IMR-90 (cell line): Measurements from ENCODE around the gene MAN2A2. TPM values are rescaled to one million over a fixed set of nuclear protein-coding genes. Genes with fewer than 3 reads are reported as not detected.

Experiments used
- ATAC-seq: fragments of 200-7000 bp; cut with Tn5 transposase; 2 replicates; pipeline ENCODE4 v1.9.1; 2020; ENCODE audit warnings: low read depth, mild to moderate bottlenecking, moderate library complexity
- BruUV-seq: library from RNA; stranded (reverse); fragments of 400-500 nt; replicated peaks from 2 replicates; lab custom pipeline; 2021; lab: Mats Ljungman, UMichigan
- CTCF ChIA-PET: fragments of 300-600 bp; formaldehyde crosslinking; extraction: SDS; loops from one replicate; lab custom pipeline; 2021; ENCODE audit warnings: antibody characterized with exemption; lab: Yijun Ruan, JAX
- POLR2A ChIA-PET: fragments of 300-600 bp; sonication (Branson Sonifier 250); formaldehyde crosslinking; loops from one replicate; lab custom pipeline; 2022; ENCODE audit warnings: antibody characterized with exemption; ENCODE audit not compliant: unreplicated experiment; lab: Charles Lee
- DNase-seq: peaks from one replicate; pipeline ENCODE4 v3.0.0; 2013
- H2AFZ ChIP-seq: replicated peaks from 2 replicates; pipeline ENCODE3; 2013; ENCODE audit warnings: low read length, mild to moderate bottlenecking; ENCODE audit not compliant: poor library complexity
- H2AK5ac ChIP-seq: 2 replicates; pipeline ENCODE4 v1.6.1; 2013; ENCODE audit warnings: low read depth, low read length, inconsistent platforms
- H2AK9ac ChIP-seq: replicated peaks from 2 replicates; pipeline ENCODE3; 2013; ENCODE audit warnings: mild to moderate bottlenecking, low read depth, low read length, moderate library complexity; ENCODE audit not compliant: poor library complexity
- H2BK120ac ChIP-seq: 2 replicates; pipeline ENCODE4 v1.6.1; 2013; ENCODE audit warnings: low read depth, low read length, inconsistent platforms
- H2BK15ac ChIP-seq: 3 replicates; pipeline ENCODE4 v1.6.1; 2013; ENCODE audit warnings: low read depth, low read length, inconsistent platforms
- H2BK20ac ChIP-seq: 2 replicates; pipeline ENCODE4 v1.6.1; 2013; ENCODE audit warnings: low read depth, mild to moderate bottlenecking, inconsistent platforms, low read length, moderate library complexity
- H2BK5ac ChIP-seq: 2 replicates; pipeline ENCODE4 v1.6.1; 2013; ENCODE audit warnings: mild to moderate bottlenecking, low read depth, low read length, inconsistent platforms; ENCODE audit not compliant: poor library complexity, severe bottlenecking
- H3K14ac ChIP-seq: replicated peaks from 2 replicates; pipeline ENCODE4 v1.6.1; 2013; ENCODE audit warnings: low read depth, low read length, inconsistent platforms
- H3K18ac ChIP-seq: 2 replicates; pipeline ENCODE4 v1.6.1; 2013; ENCODE audit warnings: low read depth, low read length, control low read depth
- H3K23ac ChIP-seq: 2 replicates; pipeline ENCODE4 v1.6.1; 2013; ENCODE audit warnings: low read depth, low read length, inconsistent platforms
- H3K27ac ChIP-seq: 2 replicates; pipeline ENCODE4 v1.5.1; 2013; ENCODE audit warnings: mild to moderate bottlenecking, control low read depth, low read length; ENCODE audit not compliant: insufficient read depth
- H3K27me3 ChIP-seq: 2 replicates; pipeline ENCODE4 v1.6.1; 2013; ENCODE audit warnings: low read length; ENCODE audit not compliant: control insufficient read depth, insufficient read depth
- H3K36me3 ChIP-seq: 2 replicates; pipeline ENCODE4 v1.6.1; 2013; ENCODE audit warnings: low read length, mixed read lengths; ENCODE audit not compliant: control insufficient read depth, insufficient read depth
- H3K4ac ChIP-seq: 2 replicates; pipeline ENCODE4 v1.6.1; 2013; ENCODE audit warnings: low read depth, low read length, inconsistent platforms
- H3K4me1 ChIP-seq: 2 replicates; pipeline ENCODE4 v1.6.1; 2013; ENCODE audit warnings: low read length, mixed read lengths; ENCODE audit not compliant: control insufficient read depth, insufficient read depth
- H3K4me2 ChIP-seq: 2 replicates; pipeline ENCODE4 v1.6.1; 2013; ENCODE audit warnings: low read depth, mild to moderate bottlenecking, control low read depth, low read length, moderate library complexity
- H3K4me3 ChIP-seq: 2 replicates; pipeline ENCODE4 v1.5.1; 2013; ENCODE audit warnings: low read depth, mild to moderate bottlenecking, control low read depth, low read length, moderate library complexity; ENCODE audit not compliant: insufficient read depth
- H3K56ac ChIP-seq: 2 replicates; pipeline ENCODE4 v1.6.1; 2013; ENCODE audit warnings: low read length, inconsistent platforms; ENCODE audit not compliant: insufficient read depth; ENCODE audit errors: extremely low read depth
- H3K79me1 ChIP-seq, 2 experiments: 2 replicates each; pipeline ENCODE4 v1.6.1; 2013; ENCODE audit warnings: low read length in 2 of 2, inconsistent platforms in 1 of 2, low read depth in 1 of 2
- H3K9ac ChIP-seq: 2 replicates; pipeline ENCODE4 v1.6.1; 2013; ENCODE audit warnings: low read depth, low read length, control low read depth
- H3K9me1 ChIP-seq: 2 replicates; pipeline ENCODE4 v1.6.1; 2013; ENCODE audit warnings: low read length, inconsistent platforms; ENCODE audit not compliant: insufficient read depth
- H3K9me3 ChIP-seq: 2 replicates; pipeline ENCODE4 v1.6.1; 2013; ENCODE audit warnings: low read length; ENCODE audit not compliant: control insufficient read depth, insufficient read depth
- H4K20me1 ChIP-seq: 2 replicates; pipeline ENCODE4 v1.6.1; 2013; ENCODE audit warnings: low read length, inconsistent platforms; ENCODE audit not compliant: insufficient read depth
- H4K5ac ChIP-seq: 2 replicates; pipeline ENCODE4 v1.6.1; 2013; ENCODE audit warnings: mild to moderate bottlenecking, low read depth, low read length, control low read depth
- H4K8ac ChIP-seq, 2 experiments: 2 replicates each; pipeline ENCODE4 v1.6.1; 2013; ENCODE audit warnings: low read depth in 2 of 2, low read length in 2 of 2, control low read depth in 1 of 2, inconsistent platforms in 1 of 2
- H4K91ac ChIP-seq: 2 replicates; pipeline ENCODE4 v1.6.1; 2013; ENCODE audit warnings: low read depth, low read length, inconsistent platforms; ENCODE audit not compliant: insufficient read depth
- BHLHE40 ChIP-seq: fragments of 150-350 bp; IDR thresholded peaks from 2 replicates; pipeline ENCODE4 v1.6.1; 2016; ENCODE audit warnings: mild to moderate bottlenecking, low read depth, low read length
- CEBPB ChIP-seq: IDR thresholded peaks from 2 replicates; pipeline ENCODE4 v1.6.1; 2012; ENCODE audit warnings: low read depth, low read length, improper control_type of control experiment
- ELK1 ChIP-seq: fragments of 150-350 bp; IDR thresholded peaks from 2 replicates; pipeline ENCODE4 v1.6.1; 2016; ENCODE audit warnings: low read depth, mild to moderate bottlenecking, low read length, moderate library complexity, borderline replicate concordance
- FOS ChIP-seq: fragments of 150-350 bp; IDR thresholded peaks from 2 replicates; pipeline ENCODE4 v1.6.1; 2016; ENCODE audit warnings: low read depth, low read length
- MAZ ChIP-seq: IDR thresholded peaks from 2 replicates; pipeline ENCODE4 v1.6.1; 2012; ENCODE audit warnings: low read depth, mild to moderate bottlenecking, low read length, improper control_type of control experiment, moderate library complexity, borderline replicate concordance
- MXI1 ChIP-seq: IDR thresholded peaks from 2 replicates; pipeline ENCODE4 v1.6.1; 2012; ENCODE audit warnings: low read depth, mild to moderate bottlenecking, low read length, moderate library complexity, borderline replicate concordance
- RAD21 ChIP-seq: IDR thresholded peaks from 2 replicates; pipeline ENCODE4 v1.6.1; 2012; ENCODE audit warnings: low read length, improper control_type of control experiment
- RFX5 ChIP-seq: IDR thresholded peaks from 2 replicates; pipeline ENCODE4 v1.8.0; 2012; ENCODE audit warnings: low read depth, mild to moderate bottlenecking, low read length, moderate library complexity
- SMC3 ChIP-seq: fragments of 150-350 bp; IDR thresholded peaks from 2 replicates; pipeline ENCODE4 v1.6.1; 2016; ENCODE audit warnings: low read depth, mild to moderate bottlenecking, antibody characterized with exemption, low read length, moderate library complexity
- WGBS, 2 experiments: methylation state at CpG; one replicate each; pipeline versions ENCODE4 v1.1.5 to v1.1.7; 2013; ENCODE audit warnings: missing lambda C conversion rate in 2 of 2; ENCODE audit not compliant: insufficient read length in 1 of 2; ENCODE audit errors: extremely low coverage in 2 of 2; 5-methylcytosine and 5-hydroxymethylcytosine counted together
- dilution Hi-C: fragments of 300-500 bp; cut with HindIII; formaldehyde crosslinking; loops from one replicate; pipeline ENCODE4 v1.14.3; 2018; ENCODE audit warnings: low sequenced_read_pairs; ENCODE audit not compliant: unreplicated experiment
- in situ Hi-C: fragments of 300-500 bp; cut with MboI; formaldehyde crosslinking; loops from 3 replicates; pipeline ENCODE4 v1.14.3; 2019; ENCODE audit warnings: low sequenced_read_pairs, inconsistent platforms, mixed read lengths
- intact Hi-C: fragments of 100-400 bp; cut with micrococcal nuclease; formaldehyde crosslinking; loops from 2 replicates; pipeline ENCODE4 v1.10.0; 2022
- polyA plus RNA-seq, 3 experiments: library from polyadenylated mRNA; depleted of rRNA; stranded (reverse); fragments of >200 nt; gene quantifications; 2 replicates each; pipeline ENCODE4 v1.2.3, GENCODE V29; 2012; ENCODE audit warnings: low replicate concordance in 1 of 3
- total RNA-seq: library from RNA; depleted of rRNA; stranded (reverse); fragments of >200 nt; gene quantifications from 2 replicates; pipeline ENCODE4 v1.2.3, GENCODE V29; 2012

Gene MAN2A2
- total and polyA plus RNA-seq, 2 of the 4 experiments (the other 2 are of a cell fraction) = 3.4 to 52.5 TPM

DNA sequence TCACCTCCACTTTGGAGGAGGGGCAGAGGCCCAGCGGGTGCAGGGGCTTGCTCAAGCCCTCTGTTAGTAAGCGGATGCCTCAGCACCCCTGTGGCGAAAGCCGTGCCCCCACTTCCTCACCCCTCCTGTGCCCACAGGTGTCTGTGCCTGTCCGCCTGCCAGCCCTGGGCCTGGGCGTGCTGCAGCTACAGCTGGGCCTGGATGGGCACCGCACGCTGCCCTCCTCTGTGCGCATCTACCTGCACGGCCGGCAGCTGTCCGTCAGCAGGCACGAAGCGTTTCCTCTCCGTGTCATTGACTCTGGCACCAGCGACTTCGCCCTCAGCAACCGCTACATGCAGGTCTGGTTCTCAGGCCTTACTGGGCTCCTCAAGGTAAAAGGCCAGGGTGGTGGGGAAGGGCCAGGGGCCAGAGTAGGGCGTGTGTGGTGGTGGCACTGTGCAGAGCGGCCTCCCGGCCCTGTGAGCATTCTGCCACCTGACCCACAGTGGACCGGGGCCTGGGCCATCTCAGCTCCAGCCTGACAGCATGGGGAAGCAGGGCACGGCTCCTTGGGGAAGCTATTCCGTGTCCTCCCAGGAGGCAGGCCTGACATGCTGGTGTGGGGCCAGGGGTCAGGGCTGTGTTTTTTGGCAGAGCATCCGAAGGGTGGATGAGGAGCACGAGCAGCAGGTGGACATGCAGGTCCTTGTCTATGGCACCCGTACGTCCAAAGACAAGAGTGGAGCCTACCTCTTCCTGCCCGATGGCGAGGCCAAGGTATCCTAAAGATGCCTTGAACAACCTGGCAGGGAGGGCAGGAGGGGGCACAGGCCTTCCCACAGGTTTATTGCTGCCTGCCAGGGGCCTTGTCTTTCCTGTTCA, 9.0 kb downstream of the MAN2A2 start:
- no peak overlapping the region for H2AFZ ChIP-seq
- no peak overlapping the region for H3K18ac ChIP-seq
- no peak overlapping the region for H3K4ac ChIP-seq
- WGBS, 2 experiments = 91% methylated on average over 15 of the region's 30 CpGs; no CpG with 5 or more reads in 1 of the 2 experiments
- ChIA-PET CTCF (no interaction called here), POLR2A (no interaction called here)
- no peak overlapping the region for H3K23ac ChIP-seq
- H2BK120ac ChIP-seq = no peak overlapping the region
- no peaks in the 10 kb centered on the region for H3K79me1 ChIP-seq
- H4K5ac ChIP-seq = no peak overlapping the region
- no peak overlapping the region for H4K8ac ChIP-seq
- TF ChIP-seq RFX5 (no peak), RAD21 (no peak), ELK1 (no peak), SMC3 (no peak), BHLHE40 (no peak), MXI1 (no peak), FOS (no peak), CEBPB (no peak), MAZ (no peak)
- H3K9ac ChIP-seq = no peak overlapping the region
- H2AK5ac ChIP-seq = no peak overlapping the region
- in situ Hi-C loops = no loop called here
- H2BK15ac ChIP-seq = no peak overlapping the region
- dilution Hi-C loops = no loop called here
- peak overlapping the region; percentile 10 for H2AK9ac ChIP-seq
- H4K91ac ChIP-seq = no peak overlapping the region
- no peak overlapping the region for H3K56ac ChIP-seq
- no peak overlapping the region for H2BK20ac ChIP-seq
- intact Hi-C loops = no loop called here
- no peak for DNase-seq
- H3K27ac ChIP-seq = no peak overlapping the region
- H2BK5ac ChIP-seq = no peak overlapping the region
- H3K9me3 ChIP-seq = no peaks in the 10 kb centered on the region
- peaks cover 10% of the 10 kb centered on the region; the same call in 1 of the 2 replicates for H3K4me1 ChIP-seq
- peaks cover 40% of the 10 kb centered on the region for H3K36me3 ChIP-seq
- H3K4me2 ChIP-seq = no peak overlapping the region
- ATAC-seq = no peak
- H3K27me3 ChIP-seq = no peaks in the 10 kb centered on the region
- H3K4me3 ChIP-seq = no peak overlapping the region
- no peak overlapping the region for H3K14ac ChIP-seq
- no TSS peak for BruUV-seq
- H3K9me1 ChIP-seq = peaks cover 3% of the 10 kb centered on the region; the same call in 1 of the 2 replicates
- H4K20me1 ChIP-seq = no peaks in the 10 kb centered on the region
